GM12801 (cell line): ENCODE results near the gene BOD1L1.

Experiments
- CTCF ChIP-seq: IDR thresholded peaks from one replicate; pipeline ENCODE4 v1.5.1; 2011; ENCODE audit warnings: control low read depth; ENCODE audit not compliant: insufficient read length; ENCODE audit errors: extremely low read depth

BOD1L1 gene

DNA sequence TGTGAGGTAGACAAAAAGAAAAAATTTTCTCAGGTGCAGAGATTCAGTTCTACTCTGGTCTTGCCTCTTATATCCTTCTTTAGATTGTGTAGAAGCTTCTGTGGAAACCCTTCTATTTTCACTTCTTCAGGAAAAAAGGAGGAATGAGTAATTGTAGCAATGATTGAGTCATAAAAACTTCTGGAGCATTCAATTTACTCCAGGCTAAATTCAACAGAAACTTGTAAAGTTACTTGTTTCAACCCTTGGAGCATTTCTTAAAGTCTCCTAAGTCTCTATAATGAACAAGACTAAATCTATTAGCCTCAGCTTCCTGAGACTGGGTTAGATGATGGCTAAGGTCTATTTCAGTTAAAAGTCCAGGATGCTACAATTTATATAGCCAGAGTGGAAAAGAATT is 29.9 kb downstream of the BOD1L1 start:
- no peak for TF ChIP-seq CTCF

DNA sequence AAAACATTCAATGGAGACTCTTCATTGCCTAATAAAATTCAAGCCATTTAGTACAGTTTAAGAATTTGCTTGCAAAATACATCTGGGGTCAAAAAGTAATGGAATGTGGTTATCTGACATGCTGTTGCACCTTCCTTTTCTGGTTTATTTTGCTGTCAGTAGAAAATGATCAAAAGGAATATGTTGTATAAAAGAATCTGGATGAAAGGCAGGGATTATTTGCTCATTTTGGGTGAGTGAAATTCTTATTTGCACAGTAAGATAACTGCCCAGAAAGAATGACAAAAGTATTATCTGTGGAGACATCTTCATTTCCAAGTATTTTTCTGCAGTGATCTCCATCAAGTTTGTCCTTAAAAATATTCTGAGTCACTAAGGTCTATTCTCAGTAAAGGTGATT is 30.4 kb downstream of the BOD1L1 start:
- TF ChIP-seq CTCF, result no peak

DNA sequence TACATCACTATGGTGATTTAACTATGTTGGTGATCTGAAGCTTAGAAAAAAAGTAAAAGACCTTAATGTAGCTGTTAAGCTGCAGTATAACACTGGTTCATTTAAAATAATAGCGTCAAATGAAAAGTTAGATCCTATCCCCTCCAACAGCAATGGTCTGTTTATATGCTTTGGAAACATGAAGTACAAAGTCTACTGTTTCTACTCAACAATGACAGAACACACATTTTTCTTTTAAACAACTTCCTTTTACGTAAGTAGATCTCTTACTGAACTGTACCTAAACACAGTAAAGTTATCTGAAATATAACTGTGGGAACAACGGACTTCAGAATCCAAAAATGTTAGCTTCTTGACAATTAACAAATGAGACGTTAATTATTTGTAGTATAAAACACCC is 35.3 kb downstream of the BOD1L1 start:
- TF ChIP-seq CTCF, result no peak

- TF ChIP-seq CTCF, result no peak
These were observed 36.8 kb downstream of the BOD1L1 start for GRCh38 chr4:13590766-13591165.

DNA sequence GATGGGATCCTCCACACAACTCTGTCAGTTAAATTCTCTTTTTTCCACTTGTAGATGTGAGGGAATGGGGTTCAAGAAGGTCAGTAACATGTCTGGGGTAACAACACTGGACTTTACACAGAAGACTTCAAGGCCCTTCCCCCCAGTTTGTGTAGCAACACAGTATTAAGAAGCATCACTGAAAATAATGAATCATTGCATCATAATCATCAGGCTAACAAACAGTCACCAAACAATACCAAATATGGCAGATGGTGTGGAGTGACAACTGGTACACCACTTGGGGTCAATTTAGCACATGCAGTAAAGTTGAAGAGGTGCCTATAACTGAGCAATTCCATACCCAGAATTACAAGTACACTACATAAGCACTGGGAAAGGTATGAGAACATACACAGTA is 38.6 kb downstream of the BOD1L1 start:
- no peak for TF ChIP-seq CTCF

DNA sequence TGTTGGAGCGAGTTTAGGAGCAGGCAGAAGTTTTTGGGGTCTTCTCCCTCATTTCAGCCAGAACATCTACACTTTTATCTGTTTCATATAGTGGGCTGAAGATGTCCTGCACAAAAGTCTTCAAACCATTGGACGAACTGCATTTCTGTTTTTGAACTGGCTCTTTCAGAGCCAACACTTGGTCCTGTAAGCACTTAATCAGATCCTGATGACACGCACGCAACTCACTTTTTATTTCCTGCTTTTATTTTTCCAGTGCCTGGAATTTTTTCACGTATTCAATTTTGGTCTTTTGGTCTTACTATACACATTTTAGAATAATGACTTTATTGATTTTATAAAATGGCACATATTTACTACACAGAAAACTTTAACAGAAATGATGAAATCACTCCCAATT is 43.0 kb downstream of the BOD1L1 start:
- no peak for TF ChIP-seq CTCF

- TF ChIP-seq CTCF, result no peak
These were observed 47.5 kb downstream of the BOD1L1 start for GRCh38 chr4:13580036-13580435.

DNA sequence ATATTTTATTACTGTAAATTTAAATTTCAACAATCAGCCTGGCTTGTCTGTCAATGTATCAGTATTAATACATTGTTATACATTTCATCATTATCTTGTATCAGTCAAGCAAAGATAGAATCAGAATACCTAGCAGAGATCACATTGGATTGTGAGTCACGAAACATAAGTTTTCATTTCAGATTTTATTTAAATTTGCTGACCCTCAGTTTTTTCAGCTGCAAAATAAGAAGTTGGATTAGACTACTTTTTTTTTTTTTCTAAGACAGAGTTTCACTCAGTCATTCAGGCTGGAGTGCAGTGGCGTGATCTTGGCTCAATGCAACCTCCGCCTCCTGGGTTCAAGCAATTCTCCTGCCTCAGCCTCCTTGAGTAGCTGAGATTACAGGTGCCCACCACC is 49.9 kb downstream of the BOD1L1 start:
- no peak for TF ChIP-seq CTCF
